Fibroblast of mammary gland (primary cell): ENCODE measurements around the gene BLVRA.

Experiments
- DNase-seq: peaks from one replicate; pipeline ENCODE4 v3.0.0-alpha.2; 2010; ENCODE audit warnings: low read depth
- H3K4me3 ChIP-seq: 2 replicates; pipeline ENCODE4 v1.5.1; 2011; ENCODE audit warnings: low read depth, mild to moderate bottlenecking, low read length, moderate library complexity; ENCODE audit not compliant: control insufficient read depth
- CTCF ChIP-seq: conservative IDR thresholded peaks from 2 replicates; pipeline ENCODE4 v1.5.1; 2011; ENCODE audit warnings: low read depth, low read length, inconsistent platforms; ENCODE audit not compliant: control insufficient read depth, insufficient read depth

BLVRA gene

GRCh38 chr7:43790834-43791233 lies 32.4 kb downstream of the BLVRA start:
- TF ChIP-seq CTCF = no peak
- DNase-seq = no peak
- no peak overlapping the region for H3K4me3 ChIP-seq

GRCh38 chr7:43791665-43792064 lies 33.2 kb downstream of the BLVRA start:
- DNase-seq = no peak
- no peak overlapping the region for H3K4me3 ChIP-seq
- TF ChIP-seq CTCF = no peak

- no peak for DNase-seq
- TF ChIP-seq CTCF = no peak
- no peak overlapping the region for H3K4me3 ChIP-seq
Observed at GRCh38 chr7:43792471-43793150, 34.1 kb downstream of the BLVRA start.

- H3K4me3 ChIP-seq = no peak overlapping the region
- no peak for TF ChIP-seq CTCF
- DNase-seq = peak; percentile 24
Observed at GRCh38 chr7:43799605-43800004, 41.1 kb downstream of the BLVRA start.

GRCh38 chr7:43803865-43804264 lies 45.4 kb downstream of the BLVRA start:
- DNase-seq = no peak
- no peak overlapping the region for H3K4me3 ChIP-seq
- no peak for TF ChIP-seq CTCF

GRCh38 chr7:43808410-43808809 lies 49.9 kb downstream of the BLVRA start:
- TF ChIP-seq CTCF = no peak
- no peak overlapping the region for H3K4me3 ChIP-seq
- no peak for DNase-seq
